ENCODE measurements around the gene N4BP3.

DNA sequence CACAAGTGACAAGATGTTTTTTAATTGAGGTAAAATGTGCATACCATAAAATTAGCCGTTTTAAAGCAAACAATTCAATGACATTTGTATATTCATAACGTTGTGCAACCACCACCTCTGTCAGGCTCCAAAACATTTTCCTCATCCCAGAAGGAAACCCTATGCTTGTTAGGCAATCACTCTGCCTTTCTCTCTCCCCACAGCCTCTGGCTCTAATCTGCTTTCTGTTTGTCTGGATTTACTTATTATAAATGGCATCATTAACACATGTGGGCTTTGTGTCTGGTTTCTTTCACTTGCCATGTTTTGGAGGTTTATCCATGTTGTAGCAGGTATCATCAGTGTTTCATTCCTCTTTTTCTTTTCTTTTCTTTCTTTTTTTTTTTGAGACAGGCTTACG, 1.4 kb upstream of the N4BP3 start:
- TF ChIP-seq SIN3A (IDR thresholded peaks at IDR 0.05; ENCODE audit: borderline replicate concordance, low read depth, low read length) (no peak), ESRRA (CRISPR knock-in tag; IDR thresholded peaks at IDR 0.05; ENCODE audit: low read depth) (no peak), ZFP1 (CRISPR knock-in tag; IDR thresholded peaks at IDR 0.05) (no peak)
- TF ChIP-seq, protein P1, sequence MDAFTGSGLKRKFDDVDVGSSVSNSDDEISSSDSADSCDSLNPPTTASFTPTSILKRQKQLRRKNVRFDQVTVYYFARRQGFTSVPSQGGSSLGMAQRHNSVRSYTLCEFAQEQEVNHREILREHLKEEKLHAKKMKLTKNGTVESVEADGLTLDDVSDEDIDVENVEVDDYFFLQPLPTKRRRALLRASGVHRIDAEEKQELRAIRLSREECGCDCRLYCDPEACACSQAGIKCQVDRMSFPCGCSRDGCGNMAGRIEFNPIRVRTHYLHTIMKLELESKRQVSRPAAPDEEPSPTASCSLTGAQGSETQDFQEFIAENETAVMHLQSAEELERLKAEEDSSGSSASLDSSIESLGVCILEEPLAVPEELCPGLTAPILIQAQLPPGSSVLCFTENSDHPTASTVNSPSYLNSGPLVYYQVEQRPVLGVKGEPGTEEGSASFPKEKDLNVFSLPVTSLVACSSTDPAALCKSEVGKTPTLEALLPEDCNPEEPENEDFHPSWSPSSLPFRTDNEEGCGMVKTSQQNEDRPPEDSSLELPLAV (CRISPR knock-in tag; conservative IDR thresholded peaks at IDR 0.05; ENCODE audit: low read depth), result no peak
- TF ChIP-seq, protein P2, sequence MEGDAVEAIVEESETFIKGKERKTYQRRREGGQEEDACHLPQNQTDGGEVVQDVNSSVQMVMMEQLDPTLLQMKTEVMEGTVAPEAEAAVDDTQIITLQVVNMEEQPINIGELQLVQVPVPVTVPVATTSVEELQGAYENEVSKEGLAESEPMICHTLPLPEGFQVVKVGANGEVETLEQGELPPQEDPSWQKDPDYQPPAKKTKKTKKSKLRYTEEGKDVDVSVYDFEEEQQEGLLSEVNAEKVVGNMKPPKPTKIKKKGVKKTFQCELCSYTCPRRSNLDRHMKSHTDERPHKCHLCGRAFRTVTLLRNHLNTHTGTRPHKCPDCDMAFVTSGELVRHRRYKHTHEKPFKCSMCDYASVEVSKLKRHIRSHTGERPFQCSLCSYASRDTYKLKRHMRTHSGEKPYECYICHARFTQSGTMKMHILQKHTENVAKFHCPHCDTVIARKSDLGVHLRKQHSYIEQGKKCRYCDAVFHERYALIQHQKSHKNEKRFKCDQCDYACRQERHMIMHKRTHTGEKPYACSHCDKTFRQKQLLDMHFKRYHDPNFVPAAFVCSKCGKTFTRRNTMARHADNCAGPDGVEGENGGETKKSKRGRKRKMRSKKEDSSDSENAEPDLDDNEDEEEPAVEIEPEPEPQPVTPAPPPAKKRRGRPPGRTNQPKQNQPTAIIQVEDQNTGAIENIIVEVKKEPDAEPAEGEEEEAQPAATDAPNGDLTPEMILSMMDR (CRISPR knock-in tag; IDR thresholded peaks at IDR 0.05), result no peak
